Measurements from ENCODE around the gene KDM2B.

The KDM2B gene

DNA sequence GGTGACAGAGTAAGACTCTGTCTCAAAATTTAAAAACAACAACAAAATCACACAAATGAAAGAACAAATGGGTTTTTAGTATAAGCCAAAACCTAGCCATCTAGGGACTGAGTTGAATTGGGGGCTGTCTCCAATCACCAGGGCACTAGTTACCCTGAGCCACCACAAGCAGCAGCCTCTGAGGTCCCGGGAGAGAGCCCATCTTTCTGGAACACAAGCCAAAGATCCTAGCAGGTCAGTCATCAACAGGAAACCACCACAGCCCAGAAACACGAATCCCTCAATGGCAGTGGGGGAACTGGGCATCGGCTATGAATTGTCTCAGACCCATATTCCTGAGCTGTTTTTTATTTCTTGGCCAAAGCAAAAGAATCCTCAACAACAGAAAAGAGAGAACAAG, 75.3 kb downstream of the KDM2B start:
- H3K27me3 ChIP-seq (ENCODE audit: low read depth, low read length): no peaks in the 10 kb centered on the region
- no peak overlapping the region for H3K9ac ChIP-seq (ENCODE audit: low read length)
- no peaks in the 10 kb centered on the region for H3K9me3 ChIP-seq (ENCODE audit: insufficient read depth, low read length)
- no peak overlapping the region for H3K27ac ChIP-seq (ENCODE audit: low read length)
- peaks cover 1% of the 10 kb centered on the region; the same call in 1 of the 2 replicates for H3K4me1 ChIP-seq (ENCODE audit: low read length)
- H3K4me2 ChIP-seq (ENCODE audit: low read length): no peak overlapping the region
- no peak overlapping the region for H2AFZ ChIP-seq (ENCODE audit: low read depth, low read length)
- TF ChIP-seq EZH2phosphoT487 (IDR thresholded peaks at IDR 0.05; ENCODE audit: low read depth): no peak
- TF ChIP-seq, protein P1, sequence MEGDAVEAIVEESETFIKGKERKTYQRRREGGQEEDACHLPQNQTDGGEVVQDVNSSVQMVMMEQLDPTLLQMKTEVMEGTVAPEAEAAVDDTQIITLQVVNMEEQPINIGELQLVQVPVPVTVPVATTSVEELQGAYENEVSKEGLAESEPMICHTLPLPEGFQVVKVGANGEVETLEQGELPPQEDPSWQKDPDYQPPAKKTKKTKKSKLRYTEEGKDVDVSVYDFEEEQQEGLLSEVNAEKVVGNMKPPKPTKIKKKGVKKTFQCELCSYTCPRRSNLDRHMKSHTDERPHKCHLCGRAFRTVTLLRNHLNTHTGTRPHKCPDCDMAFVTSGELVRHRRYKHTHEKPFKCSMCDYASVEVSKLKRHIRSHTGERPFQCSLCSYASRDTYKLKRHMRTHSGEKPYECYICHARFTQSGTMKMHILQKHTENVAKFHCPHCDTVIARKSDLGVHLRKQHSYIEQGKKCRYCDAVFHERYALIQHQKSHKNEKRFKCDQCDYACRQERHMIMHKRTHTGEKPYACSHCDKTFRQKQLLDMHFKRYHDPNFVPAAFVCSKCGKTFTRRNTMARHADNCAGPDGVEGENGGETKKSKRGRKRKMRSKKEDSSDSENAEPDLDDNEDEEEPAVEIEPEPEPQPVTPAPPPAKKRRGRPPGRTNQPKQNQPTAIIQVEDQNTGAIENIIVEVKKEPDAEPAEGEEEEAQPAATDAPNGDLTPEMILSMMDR (IDR thresholded peaks at IDR 0.05; ENCODE audit: low read depth, low read length): no peak
- peaks cover 66% of the 10 kb centered on the region for H3K36me3 ChIP-seq (replicated peaks; ENCODE audit: low read depth, low read length)
- H3K4me3 ChIP-seq (ENCODE audit: low read length): no peak overlapping the region
- peaks cover 80% of the 10 kb centered on the region for H4K20me1 ChIP-seq (ENCODE audit: insufficient read depth, low read length)
- peaks cover 95% of the 10 kb centered on the region for H3K79me2 ChIP-seq (ENCODE audit: low read length)

DNA sequence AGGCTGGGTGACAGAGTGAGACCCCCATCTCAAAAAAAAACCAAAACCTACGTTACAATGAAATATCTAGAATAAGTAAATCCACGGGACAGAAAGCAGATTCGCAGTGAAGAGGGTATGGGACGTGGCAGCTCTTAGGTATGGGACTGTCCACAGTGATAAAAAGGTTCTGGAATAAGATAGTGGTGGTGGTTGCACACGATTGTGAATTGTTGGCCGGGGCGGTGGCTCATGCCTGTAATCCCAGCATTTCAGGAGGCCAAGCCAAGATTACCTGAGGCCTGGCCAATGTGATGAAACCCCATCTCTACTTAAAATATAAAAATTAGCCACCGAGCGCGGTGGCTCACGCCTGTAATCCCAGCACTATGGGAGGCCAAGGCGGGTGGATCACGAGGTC, 76.3 kb downstream of the KDM2B start:
- H3K4me1 ChIP-seq (ENCODE audit: low read length): peaks cover 7% of the 10 kb centered on the region
- TF ChIP-seq, protein P1 (IDR thresholded peaks at IDR 0.05; ENCODE audit: low read depth, low read length): no peak
- TF ChIP-seq EZH2phosphoT487 (IDR thresholded peaks at IDR 0.05; ENCODE audit: low read depth): no peak
- no peaks in the 10 kb centered on the region for H3K9me3 ChIP-seq (ENCODE audit: insufficient read depth, low read length)
- H3K27ac ChIP-seq (ENCODE audit: low read length): no peak overlapping the region
- H2AFZ ChIP-seq (ENCODE audit: low read depth, low read length): no peak overlapping the region
- peaks cover 95% of the 10 kb centered on the region for H3K79me2 ChIP-seq (ENCODE audit: low read length)
- peaks cover 63% of the 10 kb centered on the region for H3K36me3 ChIP-seq (replicated peaks; ENCODE audit: low read depth, low read length)
- no peak overlapping the region for H3K4me3 ChIP-seq (ENCODE audit: low read length)
- no peak overlapping the region for H3K9ac ChIP-seq (ENCODE audit: low read length)
- H4K20me1 ChIP-seq (ENCODE audit: insufficient read depth, low read length): peaks cover 78% of the 10 kb centered on the region
- no peak overlapping the region for H3K4me2 ChIP-seq (ENCODE audit: low read length)
- H3K27me3 ChIP-seq (ENCODE audit: low read depth, low read length): no peaks in the 10 kb centered on the region

DNA sequence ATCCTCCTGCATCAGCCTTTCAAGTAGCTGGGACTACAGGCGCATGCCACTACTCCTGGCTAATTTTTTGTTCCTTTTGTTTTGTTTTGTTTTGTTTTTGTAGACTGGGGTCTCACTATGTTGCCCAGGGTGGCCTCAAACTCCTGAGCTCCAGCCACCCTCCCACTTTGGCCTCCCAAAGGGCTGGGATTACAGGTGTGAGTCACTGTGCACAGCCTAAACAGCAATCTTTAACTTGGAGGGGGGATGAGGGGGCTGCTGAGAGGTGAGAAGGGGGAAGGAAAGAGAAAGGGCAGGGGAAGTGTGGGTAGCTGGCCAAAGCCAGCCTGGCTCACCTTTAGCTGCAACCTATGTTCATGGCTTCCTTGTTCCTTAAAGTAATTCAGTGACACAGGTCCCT, 77.4 kb downstream of the KDM2B start:
- no peak overlapping the region for H3K9ac ChIP-seq (ENCODE audit: low read length)
- peaks cover 60% of the 10 kb centered on the region for H3K36me3 ChIP-seq (replicated peaks; ENCODE audit: low read depth, low read length)
- TF ChIP-seq, protein P1 (IDR thresholded peaks at IDR 0.05; ENCODE audit: low read depth, low read length): no peak
- no peak for TF ChIP-seq EZH2phosphoT487 (IDR thresholded peaks at IDR 0.05; ENCODE audit: low read depth)
- H3K79me2 ChIP-seq (ENCODE audit: low read length): peaks cover 95% of the 10 kb centered on the region
- peaks cover 7% of the 10 kb centered on the region for H3K4me1 ChIP-seq (ENCODE audit: low read length)
- no peak overlapping the region for H3K4me2 ChIP-seq (ENCODE audit: low read length)
- H4K20me1 ChIP-seq (ENCODE audit: insufficient read depth, low read length): peaks cover 71% of the 10 kb centered on the region
- no peak overlapping the region for H2AFZ ChIP-seq (ENCODE audit: low read depth, low read length)
- no peaks in the 10 kb centered on the region for H3K27me3 ChIP-seq (ENCODE audit: low read depth, low read length)
- no peak overlapping the region for H3K4me3 ChIP-seq (ENCODE audit: low read length)
- no peak overlapping the region for H3K27ac ChIP-seq (ENCODE audit: low read length)
- no peaks in the 10 kb centered on the region for H3K9me3 ChIP-seq (ENCODE audit: insufficient read depth, low read length)

DNA sequence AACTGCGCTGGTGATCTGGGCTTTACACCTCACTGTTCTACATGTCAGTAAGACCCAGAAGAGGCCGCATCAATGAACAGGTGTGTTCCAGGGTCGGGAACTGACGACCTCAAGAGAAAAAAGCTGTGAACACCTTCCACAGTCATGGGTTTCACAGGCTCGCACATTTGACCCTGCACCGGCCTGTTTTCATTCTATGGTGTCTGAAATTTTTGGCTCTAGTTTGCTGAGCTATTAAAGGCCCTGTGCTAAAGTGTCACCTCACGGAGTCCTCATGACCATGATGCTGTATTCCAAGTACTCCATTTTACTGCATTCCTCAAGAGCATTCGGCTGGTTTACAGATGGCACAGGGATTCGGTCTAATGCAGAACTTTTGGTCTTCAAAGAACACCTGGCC, 78.9 kb downstream of the KDM2B start:
- Histone ChIP-seq H3K36me3 (replicated peaks; ENCODE audit: low read depth, low read length) (peaks cover 58% of the 10 kb centered on the region), H3K4me3 (ENCODE audit: low read length) (no peak overlapping the region)

More for the DNA sequence above, 78.9 kb downstream of the KDM2B start:
- H4K20me1 ChIP-seq (ENCODE audit: insufficient read depth, low read length): peaks cover 63% of the 10 kb centered on the region
- no peaks in the 10 kb centered on the region for H3K27me3 ChIP-seq (ENCODE audit: low read depth, low read length)
- H2AFZ ChIP-seq (ENCODE audit: low read depth, low read length): no peak overlapping the region
- TF ChIP-seq, protein P1 (IDR thresholded peaks at IDR 0.05; ENCODE audit: low read depth, low read length): no peak
- TF ChIP-seq EZH2phosphoT487 (IDR thresholded peaks at IDR 0.05; ENCODE audit: low read depth): no peak
- peaks cover 7% of the 10 kb centered on the region for H3K4me1 ChIP-seq (ENCODE audit: low read length)
- no peak overlapping the region for H3K9ac ChIP-seq (ENCODE audit: low read length)
- H3K27ac ChIP-seq (ENCODE audit: low read length): no peak overlapping the region
- no peaks in the 10 kb centered on the region for H3K9me3 ChIP-seq (ENCODE audit: insufficient read depth, low read length)
- H3K4me2 ChIP-seq (ENCODE audit: low read length): no peak overlapping the region
- H3K79me2 ChIP-seq (ENCODE audit: low read length): peaks cover 95% of the 10 kb centered on the region

Data from OCI-LY3 (cell line).